C1 segment of cervical spinal cord (tissue), 14 donors: ENCODE data around the gene RRP8.
A peak's percentile ranks its signal among the peaks of the same experiment; 100 is the strongest.

Source experiments
- DNase-seq, 14 donors: peaks; one replicate each; lab custom pipeline; 2025; lab: John Stamatoyannopoulos, UW

RRP8 gene

DNA sequence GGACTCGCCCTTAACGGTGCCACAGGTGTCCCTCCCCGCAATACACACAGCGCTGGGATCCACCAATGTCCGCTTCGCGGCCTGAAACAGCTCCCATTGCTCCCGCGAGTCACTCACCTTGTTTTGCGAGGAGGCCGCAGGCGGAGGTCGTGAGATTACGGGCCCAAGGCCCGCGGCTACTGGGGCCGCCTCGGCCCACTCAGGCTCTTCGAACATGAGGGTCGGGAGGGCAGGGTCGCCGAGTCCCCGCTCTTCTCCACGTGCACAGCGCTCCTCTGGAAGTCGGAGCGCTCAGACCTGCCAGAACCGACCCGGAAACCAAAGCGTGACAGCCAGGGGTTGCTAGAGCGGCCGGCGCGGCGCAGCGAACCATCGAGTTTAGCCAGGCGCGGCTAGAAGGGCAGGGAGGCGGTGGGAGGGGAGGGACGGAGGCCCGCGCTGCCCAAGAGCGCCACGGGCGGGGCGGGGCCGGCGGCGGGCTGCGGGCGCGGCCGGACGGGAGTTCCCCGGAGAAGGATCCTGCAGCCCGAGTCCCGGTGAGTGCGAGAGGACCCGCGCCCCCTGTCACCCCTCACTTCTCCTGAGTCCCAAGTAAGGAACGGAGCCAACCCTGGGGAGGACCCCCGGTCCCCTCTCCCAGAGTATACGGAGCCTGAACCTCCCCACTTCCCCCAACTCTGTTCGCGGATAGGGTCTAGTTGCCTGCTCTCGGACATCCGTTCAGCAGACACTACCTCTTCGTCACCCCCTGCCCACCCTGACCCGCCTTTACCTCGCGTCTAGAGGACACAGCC, at the start of gene RRP8, which contains the start of gene ILK:
RRP8 (minus strand) TSS at position 330 of the 794 bp plus-strand sequence; CDS start at position 216, 114 bp downstream.
ILK (plus strand) TSS at position 488 of the 794 bp plus-strand sequence. CDS start 498 bp downstream, outside the sequence.
- DNase-seq = peak; percentile 34 to 90 (median 87)

DNA sequence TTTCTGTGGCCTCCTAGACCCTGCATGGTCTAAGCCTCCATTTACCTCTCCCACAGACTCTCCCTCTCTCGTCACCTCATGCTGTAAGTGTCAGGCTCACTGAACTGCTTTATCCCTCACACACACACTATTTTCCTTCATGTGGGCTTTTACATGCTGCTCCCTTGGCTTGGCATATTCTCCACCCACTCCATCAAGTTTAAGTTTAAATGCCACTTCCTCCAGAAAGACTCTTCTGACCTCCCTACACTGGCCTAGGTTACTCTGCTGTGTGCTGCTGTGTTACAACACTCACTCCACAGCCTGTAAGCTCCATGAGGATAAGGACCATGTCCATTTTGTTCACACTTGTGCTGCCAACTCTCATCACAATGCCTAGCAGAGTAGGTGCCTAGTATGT, 49.7 kb upstream of the RRP8 start:
- no peak for DNase-seq

DNA sequence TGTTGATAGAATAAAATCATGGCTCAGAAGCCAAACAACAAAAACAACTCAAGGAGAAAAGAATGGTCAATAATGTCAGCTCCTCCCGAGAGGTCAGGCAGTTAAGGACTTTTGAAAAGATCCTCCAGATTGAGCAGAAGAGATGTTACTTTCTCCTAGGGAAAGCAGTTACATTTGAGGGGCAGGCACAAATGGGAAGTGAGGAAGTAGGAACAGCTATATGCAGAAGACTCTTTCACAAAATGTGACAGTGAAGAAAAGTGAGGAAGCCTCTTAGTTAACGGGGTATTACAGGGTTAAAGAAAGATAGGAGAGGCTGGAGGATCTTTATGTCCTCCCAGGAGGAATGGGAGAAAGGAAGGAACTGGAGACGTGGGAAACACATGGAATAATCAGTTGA, 48.8 kb upstream of the RRP8 start:
- no peak for DNase-seq

DNA sequence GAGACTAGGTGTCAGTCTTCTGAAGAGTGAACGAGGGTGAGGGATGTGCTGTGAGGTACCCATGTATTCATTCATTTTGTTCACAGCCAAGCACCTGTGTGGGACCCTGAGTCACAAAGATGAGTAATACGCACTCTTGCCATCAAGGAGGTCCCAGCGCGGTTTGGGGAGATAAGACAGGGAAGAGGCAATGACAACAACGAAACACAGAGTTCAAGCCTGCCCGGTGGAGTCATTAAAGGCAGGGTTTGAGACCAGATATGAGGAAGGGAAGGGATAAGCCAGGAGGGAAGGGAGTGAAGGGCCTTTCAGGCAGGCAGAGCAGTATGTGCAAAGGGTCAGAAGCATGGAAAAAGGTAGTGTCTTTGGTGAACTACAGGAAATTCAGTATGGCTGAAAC, 47.6 kb upstream of the RRP8 start:
- DNase-seq = no peak

DNA sequence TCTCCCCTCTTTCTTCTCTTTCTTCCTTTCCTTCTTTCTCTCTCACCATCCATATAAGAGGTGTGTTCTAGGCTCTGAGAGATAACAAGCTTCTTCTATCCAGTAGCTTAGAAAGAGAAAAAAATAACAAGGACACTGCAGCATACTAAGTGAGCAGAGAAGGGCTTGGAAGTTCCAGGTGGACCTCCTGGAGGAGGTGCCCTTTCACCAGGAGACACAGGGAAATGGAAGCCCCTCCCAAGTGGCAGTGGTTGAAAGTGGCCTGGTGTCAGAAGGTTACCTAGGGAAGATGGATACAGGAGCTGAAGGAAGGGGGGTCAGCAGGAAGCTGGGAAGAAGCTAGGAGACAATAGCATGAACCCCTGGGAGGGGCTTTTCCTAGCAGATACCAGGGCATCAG, 46.7 kb upstream of the RRP8 start:
- DNase-seq = no peak

DNA sequence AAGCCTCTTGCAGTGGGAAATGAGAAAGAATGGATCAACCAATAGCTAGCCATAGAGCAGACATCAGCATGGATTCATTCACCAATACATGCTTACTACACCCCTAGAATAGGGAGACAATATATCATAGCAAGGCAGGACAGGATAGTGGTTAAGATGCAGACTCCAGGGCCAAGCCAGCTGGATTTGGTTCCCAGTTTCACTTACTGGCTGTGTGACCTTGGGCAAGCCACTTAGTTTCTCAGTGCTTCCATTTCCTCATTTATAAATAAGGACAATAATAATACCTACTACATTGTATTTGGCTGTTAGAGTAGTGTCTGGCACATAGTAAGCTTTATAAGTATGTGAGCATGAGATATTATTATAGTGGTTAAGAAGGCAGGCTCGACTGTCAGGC, 45.1 kb upstream of the RRP8 start:
- no peak for DNase-seq

DNA sequence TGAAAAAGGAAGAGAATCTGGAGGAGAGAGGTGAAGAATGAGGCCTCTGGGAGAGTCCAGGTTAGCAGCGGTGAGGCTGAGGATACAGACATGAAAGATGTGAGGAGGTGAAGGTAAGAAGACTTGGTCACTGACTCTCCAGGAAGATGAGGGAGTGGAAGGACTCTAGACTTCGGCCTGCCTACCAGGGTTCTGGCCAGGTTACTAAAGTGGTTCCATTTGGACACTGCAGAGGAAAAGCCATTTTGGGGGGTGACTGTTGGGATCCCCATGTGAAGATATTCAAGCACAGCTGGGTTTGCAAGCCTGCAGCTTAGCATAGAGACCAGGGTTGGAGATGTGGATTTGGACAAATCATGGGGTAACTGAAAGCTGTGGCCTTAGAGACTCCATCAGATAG, 44.4 kb upstream of the RRP8 start:
- no peak for DNase-seq

DNA sequence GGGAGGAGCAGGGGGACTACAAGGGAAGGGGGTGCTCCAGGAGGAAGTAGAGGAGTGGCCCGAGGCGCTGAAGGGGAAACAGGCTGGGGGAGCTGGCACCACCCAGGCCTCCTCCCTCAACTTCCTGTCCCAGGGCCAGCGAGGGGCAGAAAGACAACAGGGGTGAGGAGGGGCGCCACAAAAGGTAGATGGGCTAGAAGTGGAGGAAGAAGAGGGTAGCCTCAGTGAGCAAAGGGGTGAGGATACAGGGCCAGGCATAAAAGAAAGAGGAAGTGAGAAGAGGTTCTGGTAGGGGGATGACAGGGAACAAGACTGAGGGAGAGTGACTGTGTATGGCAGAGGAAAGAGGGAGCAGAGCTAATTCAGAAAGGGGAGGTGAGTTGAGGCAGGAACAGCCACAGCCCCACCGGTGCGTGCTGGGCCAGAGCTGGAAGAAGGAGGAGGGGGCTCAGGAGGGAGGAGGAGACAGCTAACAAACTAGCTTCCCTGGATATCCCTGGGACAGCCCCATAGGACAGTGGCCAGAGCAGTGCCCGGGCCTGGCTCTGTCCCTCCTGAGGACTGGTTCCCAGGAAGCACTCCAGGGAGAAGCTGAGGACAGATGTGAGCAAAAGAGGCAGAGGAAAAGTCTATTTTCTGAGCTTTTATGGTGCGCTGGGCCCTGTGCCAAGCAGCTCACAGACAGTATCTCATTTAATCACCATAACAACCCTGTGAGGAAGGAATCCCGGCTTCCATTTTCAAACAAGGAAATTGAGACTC, 43.7 kb upstream of the RRP8 start:
- DNase-seq = peak in 2 of 14 donors; percentile 14 to 39

DNA sequence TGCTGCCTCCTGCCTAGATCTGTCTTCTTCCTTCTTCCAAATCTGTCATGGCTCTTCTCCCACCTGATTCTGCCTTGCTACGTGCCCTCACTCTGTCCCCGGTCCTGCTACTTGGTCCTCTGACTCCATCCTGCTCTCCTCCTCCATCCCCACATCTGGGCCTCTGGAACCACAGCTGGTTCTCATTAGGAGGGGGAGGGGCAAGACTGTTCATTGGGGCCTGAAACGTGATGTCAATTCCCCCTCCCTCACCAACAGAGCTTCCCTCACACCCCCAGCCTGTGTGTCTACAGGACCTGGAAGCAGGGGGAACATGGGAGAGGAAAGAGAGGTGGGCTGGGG, 43.1 kb upstream of the RRP8 start:
- no peak for DNase-seq

DNA sequence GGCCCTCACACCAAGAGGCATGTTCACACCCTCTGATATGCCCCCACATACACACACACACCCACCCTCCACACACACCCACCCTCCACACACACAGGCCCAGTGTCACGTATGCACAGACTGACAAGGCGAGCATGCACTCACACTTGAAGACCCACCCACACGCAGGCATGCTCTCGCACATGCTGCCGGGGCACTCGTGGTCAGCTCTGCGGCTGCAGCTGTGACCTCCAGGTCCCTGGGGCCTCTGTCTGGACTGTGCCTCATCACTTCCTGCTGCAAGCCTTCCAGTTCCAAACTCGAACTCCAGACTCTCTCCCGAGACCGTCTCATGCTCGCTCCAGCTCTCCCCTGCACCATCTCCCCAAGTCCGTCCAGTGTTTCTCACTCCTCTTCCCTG, 42.7 kb upstream of the RRP8 start:
- no peak for DNase-seq

DNA sequence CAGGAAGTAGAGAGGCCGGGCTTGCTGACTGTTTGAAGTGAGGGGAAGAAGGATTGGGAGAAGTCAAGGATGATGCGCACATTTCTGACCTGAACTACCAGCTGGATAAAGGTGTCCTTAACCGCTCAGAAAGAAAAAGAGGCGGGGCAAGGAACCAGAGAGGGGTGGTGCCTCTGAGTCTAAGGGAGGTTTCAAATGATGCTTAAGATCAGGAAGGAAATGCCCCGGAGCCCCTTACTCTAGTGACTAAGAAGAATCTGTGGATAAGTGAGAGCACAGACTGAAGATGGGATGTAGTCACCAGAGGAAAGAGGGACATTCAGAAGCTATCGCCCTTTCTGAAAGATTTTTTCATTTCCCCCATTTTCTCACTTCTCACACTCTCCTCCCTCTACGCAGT, 39.5 kb upstream of the RRP8 start:
- DNase-seq = no peak

DNA sequence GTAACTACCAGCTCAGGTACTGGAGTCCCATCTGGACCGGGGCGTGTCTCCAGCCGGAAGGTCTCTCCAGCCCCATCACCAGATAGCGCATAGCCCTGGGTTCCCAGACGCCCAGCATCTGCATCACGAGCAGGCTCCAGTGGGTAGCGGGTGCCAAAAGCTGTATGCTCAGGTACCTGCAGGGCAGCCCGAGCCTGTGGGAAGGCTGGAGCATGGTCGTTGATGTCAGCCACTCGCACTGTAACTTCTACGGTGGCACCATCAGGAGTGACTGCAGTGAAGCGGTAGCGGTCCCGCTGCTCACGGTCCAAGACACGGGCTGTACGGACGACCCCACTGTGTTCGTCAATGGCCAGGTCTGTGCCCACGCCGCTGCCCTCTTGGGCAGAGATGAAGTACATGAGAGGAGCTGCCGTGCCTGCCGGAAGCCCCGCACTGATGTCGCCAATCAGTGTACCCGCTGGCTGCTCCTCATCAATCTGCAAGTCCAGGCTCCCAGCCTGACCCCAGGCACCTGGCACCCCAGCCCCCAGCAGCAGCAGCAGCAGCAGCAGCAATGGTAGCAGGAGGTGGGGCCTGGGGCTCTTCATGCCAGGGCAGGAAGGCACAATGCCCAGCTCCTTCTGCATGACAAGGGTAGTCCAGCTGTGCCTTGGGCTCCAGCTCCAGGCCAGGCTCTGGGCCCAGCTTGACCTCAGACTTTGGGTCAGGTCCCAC, 37.7 kb upstream of the RRP8 start:
- DNase-seq = peak in 3 of 14 donors; percentile 13 to 27 (median 23)

DNA sequence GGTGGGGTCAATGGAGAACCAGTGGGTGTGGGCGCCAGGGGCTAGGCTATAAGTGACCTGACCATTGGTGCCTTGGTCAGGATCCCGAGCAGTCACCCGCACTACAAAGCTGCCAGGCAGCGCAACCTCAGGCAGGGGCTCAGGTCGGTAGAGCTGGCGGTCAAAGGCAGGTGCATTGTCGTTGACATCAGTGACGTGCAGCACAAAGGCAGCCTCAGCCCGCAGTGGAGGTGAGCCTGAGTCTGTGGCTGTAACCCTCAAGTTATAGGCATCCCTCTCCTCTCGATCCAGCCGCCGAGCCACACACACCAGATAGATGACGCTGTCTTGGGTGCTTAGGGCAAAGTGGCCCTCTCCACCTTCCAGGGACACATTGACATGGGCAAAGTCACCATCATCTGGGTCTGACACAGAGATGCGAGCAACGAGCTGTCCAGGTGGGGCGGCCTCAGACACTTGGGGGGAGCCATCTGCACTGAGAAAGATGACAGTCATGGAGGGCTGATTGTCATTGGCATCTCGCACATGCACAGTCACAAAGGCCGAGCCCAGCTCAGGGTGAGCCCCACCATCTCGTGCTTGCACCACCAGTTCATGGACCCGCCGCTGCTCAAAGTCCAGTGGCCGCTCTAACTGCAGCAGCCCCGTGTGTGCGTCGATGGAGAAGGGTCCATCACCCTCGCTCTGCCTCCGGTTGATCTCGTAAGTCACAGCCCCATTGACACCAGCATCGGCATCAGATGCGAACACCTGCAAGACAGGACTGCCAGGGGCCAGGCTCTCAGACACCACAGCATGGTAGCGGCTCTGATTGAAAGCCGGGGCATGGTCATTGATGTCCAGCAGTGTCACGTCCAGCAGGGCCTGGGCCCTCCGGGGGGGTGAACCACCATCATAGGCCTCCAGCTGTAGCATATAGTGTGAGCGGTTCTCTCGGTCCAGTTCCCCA, 36.9 kb upstream of the RRP8 start:
- no peak for DNase-seq

DNA sequence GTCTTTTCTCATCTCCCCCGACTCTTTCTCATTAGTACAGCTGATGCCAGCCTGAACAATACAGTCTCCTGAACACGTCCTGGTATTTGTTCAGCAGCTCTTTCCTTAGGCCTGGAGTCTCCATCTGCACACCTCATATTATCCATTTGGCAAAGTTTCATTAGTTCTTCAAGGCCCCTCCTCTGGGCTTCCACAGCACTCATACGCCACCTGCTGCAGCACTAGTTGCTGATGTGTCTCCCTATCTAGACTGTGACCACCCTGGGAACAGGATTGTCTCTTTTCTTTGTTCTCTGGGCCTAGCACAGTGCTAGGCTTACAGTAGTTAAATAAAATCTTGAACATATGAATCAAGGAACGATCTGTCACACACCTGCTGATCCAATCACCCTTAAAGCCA, 35.0 kb upstream of the RRP8 start:
- DNase-seq = no peak

DNA sequence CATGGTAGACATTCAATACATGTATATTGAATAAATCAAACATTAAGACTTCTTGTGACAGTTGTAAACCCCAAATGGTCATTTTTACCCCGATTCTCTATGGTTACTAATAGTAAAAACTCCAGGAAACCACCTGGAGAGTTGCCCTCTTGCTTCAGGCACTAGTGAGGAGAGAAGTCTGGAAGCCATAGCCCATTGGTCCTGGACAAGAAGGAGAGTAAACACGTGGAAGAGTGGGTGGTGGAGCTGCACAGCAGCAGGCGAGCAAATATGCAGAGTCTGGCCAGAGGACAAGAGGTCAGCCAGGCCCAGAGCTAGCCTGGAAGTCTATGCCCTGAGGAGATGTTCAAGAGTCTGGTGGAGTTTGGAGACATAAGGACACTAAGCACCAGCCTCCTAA, 34.5 kb upstream of the RRP8 start:
- peak in 3 of 14 donors; percentile 6 to 14 (median 9) for DNase-seq

DNA sequence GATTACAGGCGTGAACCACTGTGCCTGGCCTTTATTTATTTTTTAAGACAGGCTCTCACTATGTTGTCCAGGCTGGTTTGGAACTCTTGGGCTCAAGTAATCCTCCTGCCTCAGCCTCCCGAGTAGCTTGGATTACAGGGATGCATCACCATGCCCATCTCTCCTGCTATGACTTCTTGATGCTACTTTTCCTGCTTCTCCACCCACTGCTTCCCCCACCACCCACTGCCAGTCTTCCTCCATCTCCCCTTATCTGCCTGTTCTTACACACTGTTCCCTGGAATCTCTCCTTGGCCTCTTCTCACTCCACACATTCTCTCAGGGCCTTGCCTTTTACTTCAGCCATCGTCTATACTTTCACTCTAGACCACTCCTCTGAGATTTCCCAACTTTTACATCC, 33.1 kb upstream of the RRP8 start:
- no peak for DNase-seq

DNA sequence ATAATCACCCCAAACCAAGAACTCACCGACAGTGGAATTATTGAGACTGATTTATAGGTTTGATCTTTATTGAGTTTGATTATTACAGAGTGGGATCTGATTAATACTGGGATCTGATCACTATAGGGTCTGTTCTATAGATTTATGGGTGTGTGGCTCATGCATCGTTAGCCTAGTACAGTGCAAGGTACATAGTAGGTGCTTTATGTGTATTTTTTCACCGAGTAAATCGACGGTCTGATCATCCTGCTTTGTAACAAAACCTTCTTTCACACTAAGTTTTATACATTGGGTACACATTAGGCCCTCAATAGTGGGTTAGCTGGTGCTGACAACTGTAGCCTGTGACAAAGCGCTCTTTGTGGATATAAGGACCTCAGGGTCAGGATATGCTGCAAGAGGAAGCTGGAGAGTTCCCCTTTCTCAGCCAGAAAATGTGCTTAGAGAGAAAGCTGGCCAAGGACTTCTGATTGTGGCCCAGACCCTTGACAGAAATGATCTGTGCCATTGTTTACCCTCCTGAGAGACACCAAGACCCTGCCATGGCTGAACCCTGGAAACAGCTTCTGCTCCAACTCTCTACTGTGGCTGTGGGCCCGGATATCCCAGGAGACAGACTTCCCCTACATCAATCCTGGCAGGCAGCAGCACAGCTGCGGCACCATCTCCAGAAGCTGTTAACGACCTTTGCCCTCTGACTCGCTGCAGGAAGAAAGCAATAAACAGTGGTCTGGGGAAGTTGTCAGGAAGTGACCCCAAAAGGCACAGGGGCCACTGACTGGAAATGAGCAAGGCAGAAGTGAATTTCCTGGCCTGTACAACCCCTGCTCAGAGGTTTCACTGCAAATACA, 31.9 kb upstream of the RRP8 start:
- DNase-seq = peak in 13 of 14 donors; percentile 16 to 82 (median 45)

DNA sequence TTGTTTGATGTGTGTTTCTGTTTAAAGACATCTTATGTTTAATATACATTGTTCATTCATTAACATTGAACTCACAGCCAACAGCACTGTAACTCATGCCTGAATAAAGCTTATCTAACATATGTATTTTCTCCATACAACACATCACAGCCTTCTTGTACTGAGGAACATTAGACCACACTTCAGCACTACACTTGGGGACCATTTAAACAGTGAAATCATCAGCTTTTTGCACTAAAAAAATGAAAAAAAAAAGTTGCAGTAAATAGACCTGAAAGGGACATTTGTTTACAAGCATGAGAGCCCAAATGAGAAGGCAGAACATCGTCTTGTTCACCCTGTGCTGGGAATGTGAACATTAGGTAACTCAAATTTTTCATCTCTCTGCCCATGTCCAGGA, 31.1 kb upstream of the RRP8 start:
- DNase-seq = no peak

DNA sequence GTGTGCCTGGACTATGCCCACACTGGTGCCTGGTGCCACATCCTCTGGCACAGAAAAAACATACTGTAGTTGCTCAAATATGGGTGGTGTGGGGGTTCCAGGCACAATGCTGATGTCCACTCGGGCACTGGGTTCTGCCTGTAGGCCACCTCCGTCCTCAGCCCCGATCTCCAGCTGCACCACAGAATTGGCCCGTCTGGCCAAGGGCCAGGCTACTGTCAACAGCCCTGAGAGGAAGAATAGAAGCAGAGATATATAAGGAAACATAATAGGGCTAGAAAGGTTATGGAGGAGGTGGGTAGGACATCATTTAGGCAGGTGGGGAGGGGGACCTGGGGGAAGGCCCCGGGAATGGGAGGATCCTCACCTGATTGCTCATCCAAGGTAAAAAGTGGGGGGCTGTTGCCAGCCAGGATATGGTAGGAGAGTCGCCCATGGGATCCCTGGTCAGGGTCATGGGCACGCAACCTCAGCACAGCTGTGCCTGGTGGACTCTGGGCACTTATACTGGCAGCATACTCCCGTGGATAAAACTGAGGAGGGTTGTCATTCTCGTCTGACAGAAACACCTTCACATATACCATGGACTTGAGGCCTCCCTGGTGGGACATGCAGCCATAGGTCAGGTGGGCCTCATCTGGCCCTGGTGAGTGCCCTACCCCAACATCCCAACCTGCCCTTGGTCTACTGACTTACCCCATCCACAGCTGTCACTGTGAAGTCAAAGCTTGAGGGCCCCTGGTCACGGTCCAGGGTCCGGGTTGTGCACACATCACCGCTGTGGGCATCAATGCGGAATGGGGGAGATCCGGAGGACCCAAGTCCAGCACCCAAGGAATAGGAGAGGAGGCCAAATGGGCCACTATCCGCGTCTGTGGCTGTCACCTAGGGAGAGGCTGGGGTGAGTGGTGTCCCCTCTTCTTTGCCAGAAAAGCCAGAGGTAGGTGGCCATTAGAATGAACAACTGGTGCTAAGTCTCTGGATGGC, 30.3 kb upstream of the RRP8 start:
- DNase-seq = no peak
